UCSD-AML1 (cell line): ENCODE results near the gene ZNF329.
A peak's percentile ranks its signal among the peaks of the same experiment; 100 is the strongest.

Source experiments
- DNase-seq: peaks from one replicate; lab custom pipeline; 2025; ENCODE audit not compliant: unreplicated experiment; lab: John Stamatoyannopoulos, UW

The ZNF329 gene

DNA sequence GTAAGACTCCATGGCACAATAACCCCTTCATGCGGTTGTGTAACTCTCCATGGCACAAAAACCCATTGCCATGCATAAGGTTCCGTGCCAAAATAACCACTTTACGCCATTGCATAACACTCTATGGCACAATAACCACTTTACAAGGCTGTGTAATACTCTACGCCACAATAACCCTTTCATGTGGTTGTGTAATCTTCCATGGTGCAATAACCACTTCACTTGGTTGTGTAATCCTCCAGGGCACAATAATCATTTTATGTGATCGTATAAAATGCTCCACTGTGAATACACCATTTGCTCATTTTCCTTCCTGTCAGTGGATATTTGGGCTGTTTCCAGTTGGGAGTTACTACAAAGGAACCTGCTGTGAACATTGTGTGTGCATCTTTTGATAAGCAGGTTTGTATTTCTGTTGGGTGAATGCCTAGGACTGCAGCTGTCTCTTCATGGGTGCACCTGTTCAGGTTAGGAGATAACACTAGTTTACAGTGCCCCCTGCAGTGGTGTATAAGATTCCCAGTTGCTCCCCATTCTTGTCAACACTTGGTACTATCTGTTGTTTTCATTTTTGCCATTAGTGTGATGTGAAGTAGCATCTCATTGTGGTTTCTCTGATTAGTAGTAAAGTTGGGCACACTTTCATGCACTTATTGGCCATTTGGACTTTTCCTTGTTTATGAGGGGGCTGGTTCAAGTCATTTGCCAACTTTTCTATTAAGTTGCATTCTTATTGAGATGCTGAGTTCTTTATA lies 31.4 kb downstream of the ZNF329 start:
- no peak for DNase-seq

DNA sequence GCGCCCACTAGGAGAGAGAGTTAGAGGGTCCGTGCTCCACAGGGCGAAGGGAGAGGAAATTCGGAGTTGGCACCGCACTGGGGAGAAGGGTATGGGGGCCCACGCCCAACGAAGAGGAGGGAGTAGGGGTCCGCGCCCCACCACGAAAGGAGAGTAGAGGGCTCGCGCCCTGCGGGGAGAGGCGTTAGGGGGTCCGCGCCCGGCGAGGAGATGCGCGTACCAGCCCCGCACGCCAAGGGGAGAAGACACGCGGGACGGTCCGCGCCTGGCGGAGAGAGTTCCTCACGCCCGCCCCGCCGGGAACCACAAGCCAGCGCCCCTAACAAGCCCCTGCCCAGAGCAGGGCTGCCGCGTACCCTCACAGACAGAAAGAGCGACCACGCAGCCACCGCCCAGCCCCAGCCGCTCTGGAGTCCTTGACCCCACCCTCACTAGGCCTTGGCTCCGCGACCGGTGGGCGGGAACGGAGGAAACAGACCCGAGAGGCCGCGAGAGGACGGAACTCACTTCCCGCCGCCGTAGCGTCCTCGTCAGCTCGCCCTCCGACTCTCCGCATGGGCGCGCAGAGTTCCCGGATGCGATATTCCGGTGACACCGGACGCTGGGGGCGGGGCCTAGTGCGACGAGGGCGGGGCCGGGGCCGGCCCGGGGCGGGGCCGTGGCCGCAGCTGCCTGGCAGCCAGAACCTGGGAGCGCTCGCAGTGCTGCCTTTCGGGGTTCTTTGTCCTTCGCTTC lies 32.6 kb downstream of the ZNF329 start:
- no peak for DNase-seq

DNA sequence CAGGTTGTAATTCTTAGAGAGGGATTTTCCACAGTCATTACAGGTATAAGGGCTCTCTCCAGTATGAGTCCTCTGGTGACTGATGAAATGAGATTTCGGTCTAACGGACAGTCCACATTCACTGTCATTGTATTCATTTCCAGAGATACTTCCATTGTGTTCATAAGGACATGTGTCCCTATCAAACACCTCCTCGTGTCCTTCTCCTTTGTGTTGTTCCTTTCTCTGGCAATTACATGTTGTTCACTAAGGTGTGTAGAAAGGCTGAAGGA lies 42.1 kb downstream of the ZNF329 start:
- DNase-seq = no peak

DNA sequence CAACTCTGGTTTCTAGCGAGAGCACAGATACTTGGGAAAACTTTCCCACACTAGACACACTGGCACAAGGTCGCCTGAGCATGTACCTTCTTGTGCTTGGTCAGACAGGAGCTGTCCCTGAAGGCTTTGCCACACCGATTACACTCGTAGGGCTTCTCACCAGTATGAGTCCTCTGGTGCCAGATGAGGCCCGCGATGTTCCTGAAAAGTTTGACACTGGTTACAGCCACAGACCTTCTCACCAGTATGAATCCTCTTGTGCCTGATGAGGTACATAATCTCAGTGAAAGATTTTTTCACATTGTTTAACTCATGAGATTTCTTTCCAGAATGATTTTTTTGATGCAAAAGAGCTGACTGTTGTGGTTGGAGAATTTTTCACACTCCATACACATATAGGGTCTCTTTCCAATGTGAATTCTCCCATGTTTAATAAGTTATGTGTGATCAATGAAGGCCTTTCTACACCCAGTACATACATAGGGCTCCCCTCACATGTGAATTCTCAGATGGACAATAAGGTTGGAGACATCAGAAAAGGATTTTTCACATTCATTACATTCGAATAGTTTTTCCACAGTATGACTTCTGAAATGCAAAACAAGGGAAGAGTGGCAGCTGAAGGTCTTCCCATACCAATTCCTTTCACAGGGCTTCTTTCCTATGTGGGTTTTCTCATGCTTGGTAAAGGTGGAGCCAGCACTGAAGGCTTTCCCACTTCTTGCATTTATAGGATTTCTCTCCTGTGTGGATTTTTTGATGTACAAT lies 42.6 kb downstream of the ZNF329 start:
- no peak for DNase-seq

DNA sequence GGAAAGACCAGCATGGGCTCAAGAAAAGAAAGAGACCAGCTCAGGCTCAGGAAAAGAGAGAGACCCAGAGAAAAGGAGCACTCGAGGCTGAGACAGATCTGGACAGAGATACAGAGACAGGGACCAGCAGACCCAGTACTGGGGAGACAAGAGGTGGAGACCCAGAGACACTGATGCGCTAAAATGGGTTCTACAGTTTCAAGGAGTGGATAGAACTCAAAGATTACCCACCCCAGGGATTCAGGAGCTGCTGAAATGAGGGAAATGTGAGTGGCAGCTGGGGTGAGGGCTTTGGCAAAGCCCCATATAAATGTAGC lies 51.9 kb downstream of the ZNF329 start:
- DNase-seq = no peak

DNA sequence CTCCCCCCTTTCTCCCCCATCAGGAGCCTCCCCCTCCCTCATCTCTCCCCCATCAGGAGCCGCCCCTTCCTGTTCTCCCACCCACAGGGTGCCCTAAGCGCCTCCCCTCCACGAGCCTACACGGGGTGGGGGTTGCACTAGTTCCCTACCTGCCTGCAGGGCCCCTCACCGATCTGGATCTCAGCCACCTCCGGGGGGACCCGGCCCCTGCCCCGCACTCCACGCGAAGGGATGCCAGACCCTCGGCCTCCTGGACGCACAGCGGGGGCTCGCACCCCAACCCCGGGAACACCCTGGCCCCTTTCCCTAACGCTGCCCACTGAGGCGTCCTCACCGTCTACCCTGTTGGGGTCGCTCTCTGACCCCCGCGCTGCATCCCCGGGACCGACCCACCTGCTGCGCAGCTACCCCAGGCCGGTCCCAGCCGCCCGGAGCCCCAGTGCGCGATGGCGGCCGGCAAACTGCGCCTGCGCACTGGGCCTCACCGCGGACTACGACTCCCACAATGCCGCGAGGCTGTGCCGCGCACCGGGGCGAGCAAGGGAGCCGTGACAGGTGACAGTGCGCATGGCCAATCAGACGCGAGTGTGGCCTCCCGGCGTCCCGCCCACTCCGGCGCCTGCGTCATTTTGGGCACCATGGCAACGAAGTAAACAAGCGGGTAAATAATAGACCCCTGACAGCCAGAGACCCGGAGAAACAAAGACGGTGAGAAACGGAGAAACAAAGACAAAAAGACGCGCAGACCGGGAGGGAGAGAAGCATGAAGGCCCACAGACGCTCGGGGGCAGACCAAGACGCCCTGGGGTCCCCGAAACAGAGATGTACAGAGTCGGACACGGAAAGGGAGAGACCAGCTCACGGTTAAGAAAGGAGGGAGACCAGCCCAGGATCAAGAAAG lies 52.6 kb downstream of the ZNF329 start, which contains the start of gene ZSCAN18:
Gene ZSCAN18 (minus strand): TSS at position 451 of the 901 bp plus-strand sequence. CDS start 7,964 bp downstream, outside the sequence.
- peak; percentile 83 for DNase-seq

DNA sequence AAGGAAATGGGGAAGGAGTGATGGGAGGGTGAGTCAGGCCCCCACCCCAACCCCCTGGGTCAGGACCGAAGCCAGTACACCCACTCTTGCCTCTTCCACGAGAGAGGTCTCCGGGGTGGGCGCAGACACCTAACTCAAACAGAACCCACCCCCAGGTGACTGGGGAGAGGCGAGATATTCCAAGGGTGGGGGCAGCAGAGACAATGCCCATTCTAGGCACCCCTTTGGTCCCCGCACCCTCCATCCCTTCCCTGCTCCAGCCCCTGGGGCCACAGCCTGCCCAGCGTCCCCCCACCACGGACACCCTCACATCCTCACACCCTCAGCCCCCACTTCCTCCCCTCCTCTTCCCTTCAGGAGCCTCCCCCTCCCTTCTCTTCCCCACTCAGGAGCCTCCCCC lies 53.2 kb downstream of the ZNF329 start:
- DNase-seq = no peak

DNA sequence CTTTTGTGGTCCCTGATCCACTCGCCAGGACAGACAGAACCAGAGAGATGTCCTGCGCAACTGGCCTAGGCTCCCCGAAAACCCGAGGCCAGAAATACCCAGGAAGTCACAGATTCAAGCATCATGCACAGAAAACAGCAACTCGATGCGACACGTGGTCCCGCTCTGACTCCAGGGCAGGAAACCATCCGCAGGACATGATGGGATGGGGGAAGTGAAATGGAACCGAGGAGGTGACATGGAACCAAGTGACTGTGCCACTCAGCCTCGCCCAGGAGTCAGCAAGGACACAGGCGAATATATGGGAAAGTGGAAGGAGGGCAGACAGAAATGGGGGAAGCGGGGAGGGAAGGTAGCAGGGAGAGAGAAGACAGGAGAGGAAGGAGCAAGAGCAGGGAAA lies 53.7 kb downstream of the ZNF329 start:
- DNase-seq = no peak

DNA sequence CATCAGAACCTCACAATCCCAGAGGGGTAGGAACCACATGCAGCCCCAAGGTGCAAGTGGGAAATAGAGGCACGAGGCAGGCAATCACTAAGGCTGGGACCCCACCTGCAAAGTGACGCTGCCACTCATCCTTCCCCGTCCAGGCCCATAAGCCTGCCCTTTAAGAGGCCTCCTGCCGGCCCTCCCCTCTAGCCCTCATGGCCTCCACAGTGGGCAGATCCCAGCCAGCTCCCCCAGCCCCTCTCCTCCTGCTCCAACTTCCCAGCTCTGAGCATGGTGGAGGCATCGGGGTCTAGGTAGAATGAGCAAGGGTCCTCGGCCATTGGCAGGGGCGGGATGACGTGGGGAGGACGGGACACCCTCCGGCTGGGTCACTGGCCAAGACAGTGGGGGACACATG lies 55.3 kb downstream of the ZNF329 start:
- no peak for DNase-seq

DNA sequence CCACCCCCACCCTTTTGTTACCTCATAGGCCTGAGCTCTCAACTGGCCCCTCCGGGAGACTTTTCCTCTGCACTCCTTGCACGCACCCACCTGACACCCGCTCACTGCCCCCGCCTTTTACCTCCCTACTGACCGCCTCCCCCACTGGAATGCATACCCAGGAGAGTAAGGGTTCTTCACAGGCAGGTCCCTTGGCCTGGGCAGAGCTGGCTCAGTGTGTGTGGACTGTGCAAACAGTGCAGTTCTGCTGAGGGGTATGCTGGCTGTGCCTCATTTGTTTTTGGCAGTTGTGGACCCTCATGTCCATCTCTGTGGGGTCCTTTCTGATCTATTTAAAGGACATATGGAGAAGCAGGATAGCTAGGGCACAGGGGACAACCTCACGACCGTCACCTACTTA lies 57.5 kb downstream of the ZNF329 start:
- no peak for DNase-seq

DNA sequence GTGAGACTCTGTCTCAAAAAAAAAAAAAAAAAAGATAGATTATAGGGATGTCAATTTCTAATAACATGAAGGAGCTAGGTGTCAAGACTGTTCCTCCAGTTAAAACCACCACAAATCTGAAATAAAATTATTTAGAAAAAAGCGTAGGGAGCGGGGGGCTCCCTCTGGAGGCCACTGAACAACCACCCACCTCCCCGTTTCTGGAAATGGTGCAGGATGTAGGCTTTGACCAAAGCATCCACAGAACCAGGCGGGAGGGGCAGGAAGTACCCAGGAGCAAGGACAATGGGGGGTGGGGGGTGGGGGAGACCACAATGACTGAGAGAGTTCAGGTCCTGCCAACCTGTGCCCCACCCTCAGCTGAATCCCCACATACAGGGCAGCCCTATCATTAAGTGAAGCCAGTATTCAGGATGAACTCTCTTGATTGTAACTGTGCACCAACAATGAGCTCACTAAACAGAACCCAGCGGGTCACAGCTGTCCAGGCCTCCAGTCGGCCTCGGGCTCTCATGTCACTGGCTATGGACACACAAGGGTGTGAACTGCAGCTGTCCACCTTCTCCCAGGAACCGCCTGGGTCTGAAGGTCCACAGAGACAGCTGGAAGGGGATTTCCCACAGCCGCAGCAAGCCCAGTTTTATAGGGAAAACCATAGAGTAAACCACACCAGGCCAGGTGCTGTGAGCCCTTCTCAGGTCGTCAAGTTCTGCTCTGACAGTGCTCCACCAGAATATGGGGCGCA lies 59.2 kb downstream of the ZNF329 start:
- DNase-seq = no peak

DNA sequence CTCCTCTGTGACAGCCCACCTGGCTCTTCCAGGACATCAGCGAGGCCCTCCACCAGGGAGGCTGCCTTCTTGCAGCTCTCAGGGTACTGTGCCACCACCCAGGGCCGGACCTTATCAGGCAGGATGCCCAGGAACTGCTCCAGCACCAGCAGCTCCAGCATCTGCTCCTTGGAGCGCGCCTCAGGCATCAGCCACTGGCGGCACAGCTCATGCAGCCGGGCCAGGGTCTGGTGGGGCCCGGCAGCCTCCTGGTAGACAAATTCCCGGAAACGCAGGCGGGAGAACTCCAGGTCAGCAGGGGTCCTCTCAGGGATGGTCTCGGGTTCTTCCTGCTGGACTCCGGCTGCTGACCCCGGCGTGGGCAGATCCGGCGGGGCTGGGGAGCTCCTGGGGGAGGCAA lies 60.7 kb downstream of the ZNF329 start:
- DNase-seq = no peak

DNA sequence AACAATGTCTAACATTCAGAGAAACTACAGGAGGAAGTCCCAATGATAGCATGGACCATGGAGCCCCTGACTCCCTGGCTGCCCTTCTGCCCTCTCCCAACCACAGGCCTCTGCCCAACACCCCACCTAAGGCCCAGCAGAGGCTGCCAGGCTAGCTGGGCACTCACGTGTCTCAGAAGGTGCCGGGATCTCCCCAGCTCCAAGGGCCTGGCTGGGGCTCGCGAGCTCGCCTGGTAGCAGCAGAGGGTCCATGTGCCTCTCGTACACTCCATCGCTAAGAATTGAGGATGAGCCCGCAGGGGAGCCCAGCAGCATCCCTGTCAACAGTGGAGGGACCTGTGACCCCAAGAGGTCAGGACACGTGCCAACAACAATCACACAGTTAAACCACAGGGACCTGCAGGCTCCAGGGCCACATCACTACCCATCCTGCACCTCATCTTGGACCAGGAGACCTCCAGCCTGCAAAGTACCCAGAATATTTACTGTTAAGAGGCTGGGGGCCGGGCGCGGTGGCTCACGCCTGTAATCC lies 62.0 kb downstream of the ZNF329 start:
- no peak for DNase-seq

DNA sequence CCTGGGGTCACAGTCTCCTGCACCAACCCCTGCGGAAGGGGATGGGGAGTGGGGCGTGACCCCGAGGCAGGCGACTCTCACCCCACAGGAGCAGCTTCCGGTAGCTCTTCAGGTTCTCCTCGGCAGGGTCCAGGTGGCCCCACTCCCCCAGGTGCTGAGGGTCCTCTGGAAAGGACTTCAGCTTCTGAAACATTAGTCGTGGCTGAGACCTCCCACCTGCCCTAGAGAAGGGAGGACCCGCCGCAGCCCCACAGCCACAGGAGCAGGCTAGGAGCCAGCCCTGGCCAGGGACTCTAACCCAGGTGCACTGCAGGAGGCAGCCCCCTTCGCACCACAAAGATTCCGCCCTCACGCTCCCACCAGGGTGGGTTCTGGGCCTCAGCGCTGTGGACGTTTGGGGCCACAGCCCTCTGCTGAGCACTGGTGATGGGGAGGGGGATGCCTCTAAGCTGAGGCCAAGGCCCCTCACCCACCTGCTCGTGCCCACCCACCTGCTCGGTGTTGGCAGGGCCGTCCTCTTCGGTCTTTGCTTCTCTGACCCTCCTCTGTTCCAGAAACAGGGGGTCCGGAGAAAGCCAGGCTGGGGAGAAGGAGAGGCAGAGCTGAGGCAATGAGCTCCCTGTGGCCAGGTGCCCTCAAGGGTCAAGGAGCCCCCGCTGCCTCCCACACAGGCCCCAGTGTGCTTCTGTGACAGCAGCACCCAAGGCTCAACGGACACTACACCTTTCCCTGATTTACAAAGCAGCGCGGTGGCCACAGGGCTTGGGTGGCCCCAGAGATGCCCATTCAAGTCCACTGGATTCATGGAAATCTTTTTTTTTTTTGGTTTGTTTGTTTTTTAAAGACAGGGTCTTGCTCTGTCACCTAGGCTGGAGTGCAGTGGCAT lies 63.5 kb downstream of the ZNF329 start:
- DNase-seq = no peak

DNA sequence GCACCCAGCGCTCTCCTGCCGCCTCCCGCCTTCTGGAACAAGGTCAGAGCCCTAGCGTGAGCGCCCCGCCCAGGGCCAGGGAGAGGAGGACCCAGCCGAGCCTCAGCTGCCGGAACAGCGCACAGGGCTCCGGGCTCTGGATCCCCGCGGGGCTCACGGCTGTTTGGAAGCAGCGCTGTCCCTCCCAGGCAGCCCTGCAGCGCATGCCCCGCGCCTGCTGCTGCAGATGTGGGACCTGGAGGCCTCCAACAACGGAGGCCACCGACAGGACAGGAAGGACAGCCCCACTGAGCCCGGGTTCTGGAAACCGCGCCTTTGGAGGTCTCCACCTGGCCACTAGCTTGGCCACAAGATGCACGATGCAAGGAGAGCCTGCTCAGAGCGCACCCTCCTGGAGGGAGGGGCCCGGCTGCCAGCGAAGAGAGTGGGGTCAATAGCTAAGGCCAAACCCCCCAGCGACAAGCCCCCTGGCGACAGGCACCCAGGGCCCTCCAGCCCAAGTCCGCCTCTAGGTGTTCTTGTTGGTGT lies 65.2 kb downstream of the ZNF329 start:
- DNase-seq = no peak

DNA sequence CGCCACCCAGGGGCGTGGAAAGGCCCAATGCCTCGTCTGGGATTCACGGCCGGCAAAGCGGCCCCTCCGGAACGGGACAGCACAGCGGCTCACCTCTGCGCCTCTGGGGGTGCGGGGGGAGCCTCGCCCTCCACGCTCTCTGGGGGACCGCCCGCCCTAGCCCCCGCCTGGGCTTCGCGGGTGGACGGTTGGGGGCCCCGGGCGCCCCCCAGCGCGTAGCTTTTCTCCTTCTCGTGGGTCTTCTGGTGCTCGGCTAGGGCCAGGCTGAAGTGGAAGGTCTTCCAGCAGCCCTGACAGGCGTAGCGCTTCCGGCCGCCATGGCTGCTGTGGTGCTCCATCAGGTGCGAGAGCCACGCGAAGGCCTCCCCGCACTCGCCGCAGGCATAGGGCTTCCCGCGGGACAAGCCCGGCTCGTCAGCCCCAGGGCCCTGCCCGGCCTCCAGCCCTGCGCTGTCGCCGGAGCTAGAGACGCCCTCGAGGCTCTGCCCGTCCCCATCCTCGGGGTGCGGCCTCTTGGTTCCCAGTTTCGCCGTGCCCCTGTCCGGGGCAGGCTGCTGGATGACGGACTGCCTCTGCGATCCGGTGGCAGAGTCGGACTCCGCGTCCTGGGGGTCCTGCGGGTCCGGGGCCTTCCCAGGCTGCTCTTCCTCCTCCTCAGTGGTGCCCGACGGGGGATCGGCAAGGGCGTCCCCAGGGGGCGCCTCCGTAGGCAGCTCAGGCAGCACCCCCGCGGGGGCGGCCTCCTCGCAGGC lies 65.8 kb downstream of the ZNF329 start:
- DNase-seq = no peak

DNA sequence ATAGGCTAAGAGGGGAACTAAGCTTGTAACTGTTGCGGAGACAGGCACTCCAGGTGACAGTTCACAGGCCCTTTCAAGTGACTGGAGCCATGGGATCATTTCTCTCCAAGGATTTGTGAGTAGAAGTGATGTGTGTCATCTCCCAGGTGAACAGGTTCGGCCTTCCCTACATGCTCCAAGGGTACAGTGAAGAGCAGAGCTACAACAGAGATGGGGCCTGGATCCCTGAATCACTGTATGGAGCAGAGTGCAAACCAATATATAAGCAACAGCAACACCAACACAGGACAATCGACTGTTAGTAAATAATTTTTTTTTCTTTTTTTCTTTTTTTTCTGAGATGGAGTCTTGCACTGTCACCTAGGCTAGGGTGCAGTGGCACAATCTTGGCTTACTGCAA lies 67.6 kb downstream of the ZNF329 start:
- no peak for DNase-seq

DNA sequence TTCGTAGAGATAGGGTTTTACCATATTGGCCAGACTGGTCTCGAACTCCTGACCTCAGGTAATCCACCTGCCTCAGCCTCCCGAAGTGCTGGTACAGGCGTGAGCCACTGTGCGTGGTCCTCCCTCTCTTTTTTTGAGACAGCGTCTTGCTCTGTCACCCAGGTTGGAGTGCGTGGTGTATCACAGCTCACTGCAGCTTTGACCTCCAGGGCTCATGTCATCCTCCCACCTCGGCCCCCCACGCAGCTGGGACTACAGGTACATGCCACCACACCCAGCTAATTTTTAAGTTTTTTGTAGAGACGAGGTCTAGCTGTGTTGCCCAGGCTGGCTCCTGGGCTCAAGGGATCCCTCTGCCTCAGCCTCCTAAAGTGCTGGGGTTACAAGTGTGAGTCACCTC lies 70.8 kb downstream of the ZNF329 start:
- DNase-seq = no peak
